ENCODE data around the gene MRGPRF.

MRGPRF gene

GRCh38 chr11:69017951-69018350 lies 4.9 kb upstream of the MRGPRF start:
- TF ChIP-seq CTCF (conservative IDR thresholded peaks at IDR 0.05; ENCODE audit: low read depth, low read length) = no peak

GRCh38 chr11:69014898-69015549 lies 2.0 kb upstream of the MRGPRF start:
- H3K4me3 ChIP-seq (ENCODE audit: low read depth, low read length) = no peak overlapping the region
- TF ChIP-seq CTCF (conservative IDR thresholded peaks at IDR 0.05; ENCODE audit: low read depth, low read length) = no peak
- no peak for DNase-seq (ENCODE audit: low read depth)

More at GRCh38 chr11:69017951-69018350, 4.9 kb upstream of the MRGPRF start:
- no peak overlapping the region for H3K4me3 ChIP-seq (ENCODE audit: low read depth, low read length)
- no peak for DNase-seq (ENCODE audit: low read depth)

- no peak overlapping the region for H3K4me3 ChIP-seq (ENCODE audit: low read depth, low read length)
- TF ChIP-seq CTCF (conservative IDR thresholded peaks at IDR 0.05; ENCODE audit: low read depth, low read length) = no peak
- peak; percentile 34 for DNase-seq (ENCODE audit: low read depth)
These were observed 1.2 kb upstream of the MRGPRF start for GRCh38 chr11:69014084-69014851.

GRCh38 chr11:69012092-69013008 lies 696 bp downstream of the MRGPRF start:
- peak overlapping the region; percentile 49 for H3K4me3 ChIP-seq (ENCODE audit: low read depth, low read length)
- TF ChIP-seq CTCF (conservative IDR thresholded peaks at IDR 0.05; ENCODE audit: low read depth, low read length) = no peak
- peak; percentile 42 for DNase-seq (ENCODE audit: low read depth)

- H3K4me3 ChIP-seq (ENCODE audit: low read depth, low read length) = no peak overlapping the region
- DNase-seq (ENCODE audit: low read depth) = no peak
- TF ChIP-seq CTCF (conservative IDR thresholded peaks at IDR 0.05; ENCODE audit: low read depth, low read length) = no peak
These were observed 1.4 kb downstream of the MRGPRF start for GRCh38 chr11:69011624-69012091.

GRCh38 chr11:69010964-69011623 lies 2.0 kb downstream of the MRGPRF start:
- peak overlapping the region; percentile 41 for H3K4me3 ChIP-seq (ENCODE audit: low read depth, low read length)
- no peak for TF ChIP-seq CTCF (conservative IDR thresholded peaks at IDR 0.05; ENCODE audit: low read depth, low read length)
- peak; percentile 80 for DNase-seq (ENCODE audit: low read depth)

All from choroid plexus epithelial cell (primary cell).